Peyer's patch (tissue), 4 donors: ENCODE results near the gene NHEJ1. TPM values are rescaled to one million over a fixed set of nuclear protein-coding genes. Genes with fewer than 3 reads are reported as not detected.

ENCODE experiments used
- DNase-seq, 3 donors: peaks; one replicate each; pipeline ENCODE4 v3.0.0-alpha.2; 2017 to 2019
- H3K27ac ChIP-seq, 4 donors: fragments of 200-600 bp; sonication (generic); one replicate each; pipeline ENCODE4 v1.5.1; 2016 to 2019
- H3K27me3 ChIP-seq, 2 donors: fragments of 200-600 bp; sonication (generic); one replicate each; pipeline ENCODE4 v1.5.1; 2019
- H3K36me3 ChIP-seq, 3 donors: fragments of 200-600 bp; sonication (generic); one replicate each; pipeline ENCODE4 v1.5.1; 2016 to 2019
- H3K4me1 ChIP-seq, 4 donors: fragments of 200-600 bp; sonication (generic); one replicate each; pipeline ENCODE4 v1.5.1; 2016 to 2019
- H3K4me3 ChIP-seq, 4 donors: fragments of 200-600 bp; sonication (generic); 1 replicate in 3 of 4; 2 replicates in 1 of 4; pipeline ENCODE4 v1.5.1; 2016 to 2019; ENCODE audit warnings: mild to moderate bottlenecking in 1 of 4
- H3K9me3 ChIP-seq, 4 donors: fragments of 200-600 bp; sonication (generic); one replicate each; pipeline ENCODE4 v1.5.1; 2016 to 2019; ENCODE audit warnings: mild to moderate bottlenecking in 1 of 4
- POLR2A ChIP-seq, 2 donors: fragments of 450-650 bp; IDR thresholded peaks; one replicate each; pipeline ENCODE4 v1.5.1; 2017; ENCODE audit warnings: antibody characterized with exemption in 2 of 2, mild to moderate bottlenecking in 2 of 2, moderate library complexity in 2 of 2
- total RNA-seq, 4 donors: library from RNA; depleted of rRNA; stranded (reverse); fragments of >200 nt; gene quantifications; one replicate each; pipeline ENCODE4 v1.1.0, GENCODE V29; 2016
- TF ChIP-seq, protein P1 (sequence below), 6 experiments: fragments of 450-650 bp in 4 of 6; fragments of 200-600 bp in 2 of 6; sonication (generic) in 1 of 6; IDR thresholded peaks; one replicate each; pipeline ENCODE4 v1.5.1; 2017 to 2019; ENCODE audit warnings: antibody characterized with exemption in 6 of 6, mild to moderate bottlenecking in 3 of 6, moderate library complexity in 1 of 6

Gene NHEJ1
- total RNA-seq, 4 donors from 2014 or later, result 28.1 to 91.6 (median 67.2) TPM

DNA sequence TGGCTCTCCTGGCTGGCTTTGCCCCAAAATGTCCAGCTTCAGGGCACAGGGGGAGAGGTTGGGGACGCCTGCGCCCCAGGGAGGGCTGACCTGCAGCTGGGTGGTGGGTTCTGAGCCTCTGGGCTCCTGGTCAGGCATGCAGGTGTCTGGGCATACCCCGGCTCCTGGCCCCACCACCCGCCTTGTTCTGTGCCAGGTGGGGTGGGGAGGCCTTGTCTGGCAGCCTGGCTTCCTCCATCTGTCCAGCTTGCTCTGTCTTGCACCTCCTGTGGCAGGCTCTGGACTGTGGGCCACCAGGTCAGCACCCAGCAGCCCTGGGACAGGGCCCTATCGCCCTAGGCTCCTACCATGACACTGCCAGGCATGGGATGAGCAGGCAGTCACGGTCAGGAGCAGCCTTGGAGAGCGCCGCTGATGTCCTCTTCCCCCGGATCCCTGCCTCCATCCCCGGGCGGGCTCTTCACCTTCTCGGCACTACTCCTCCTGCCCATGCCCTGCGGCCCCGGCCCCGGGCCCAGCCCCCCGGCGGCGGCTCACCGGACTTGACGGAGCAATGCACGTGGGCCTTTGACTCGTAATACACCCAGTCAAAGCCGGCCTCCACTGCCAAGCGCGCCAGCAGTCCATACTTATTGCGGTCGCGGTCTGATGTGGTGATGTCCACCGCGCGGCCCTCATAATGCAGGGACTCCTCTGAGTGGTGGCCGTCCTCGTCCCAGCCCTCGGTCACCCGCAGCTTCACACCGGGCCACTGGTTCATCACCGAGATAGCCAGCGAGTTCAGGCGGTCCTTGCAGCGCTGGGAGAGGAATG lies 103.5 kb downstream of the NHEJ1 start:
- no peak overlapping the region for H3K27ac ChIP-seq
- peaks cover 0 to 5% (median 0%) of the 10 kb centered on the region in 4 donors for H3K9me3 ChIP-seq
- peaks cover 0 to 40% (median 0%) of the 10 kb centered on the region in 3 donors for H3K36me3 ChIP-seq
- no peak for DNase-seq
- peak overlapping the region in 2 of 4 donors; percentile 69 to 76 for H3K4me3 ChIP-seq
- TF ChIP-seq, protein P1, sequence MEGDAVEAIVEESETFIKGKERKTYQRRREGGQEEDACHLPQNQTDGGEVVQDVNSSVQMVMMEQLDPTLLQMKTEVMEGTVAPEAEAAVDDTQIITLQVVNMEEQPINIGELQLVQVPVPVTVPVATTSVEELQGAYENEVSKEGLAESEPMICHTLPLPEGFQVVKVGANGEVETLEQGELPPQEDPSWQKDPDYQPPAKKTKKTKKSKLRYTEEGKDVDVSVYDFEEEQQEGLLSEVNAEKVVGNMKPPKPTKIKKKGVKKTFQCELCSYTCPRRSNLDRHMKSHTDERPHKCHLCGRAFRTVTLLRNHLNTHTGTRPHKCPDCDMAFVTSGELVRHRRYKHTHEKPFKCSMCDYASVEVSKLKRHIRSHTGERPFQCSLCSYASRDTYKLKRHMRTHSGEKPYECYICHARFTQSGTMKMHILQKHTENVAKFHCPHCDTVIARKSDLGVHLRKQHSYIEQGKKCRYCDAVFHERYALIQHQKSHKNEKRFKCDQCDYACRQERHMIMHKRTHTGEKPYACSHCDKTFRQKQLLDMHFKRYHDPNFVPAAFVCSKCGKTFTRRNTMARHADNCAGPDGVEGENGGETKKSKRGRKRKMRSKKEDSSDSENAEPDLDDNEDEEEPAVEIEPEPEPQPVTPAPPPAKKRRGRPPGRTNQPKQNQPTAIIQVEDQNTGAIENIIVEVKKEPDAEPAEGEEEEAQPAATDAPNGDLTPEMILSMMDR (IDR thresholded peaks at IDR 0.05), result no peak
- TF ChIP-seq POLR2A (IDR thresholded peaks at IDR 0.05), result no peak
- H3K27me3 ChIP-seq, result peaks cover 0 to 21% of the 10 kb centered on the region in 2 donors
- H3K4me1 ChIP-seq, result peaks cover 0 to 42% (median 14%) of the 10 kb centered on the region in 4 donors

DNA sequence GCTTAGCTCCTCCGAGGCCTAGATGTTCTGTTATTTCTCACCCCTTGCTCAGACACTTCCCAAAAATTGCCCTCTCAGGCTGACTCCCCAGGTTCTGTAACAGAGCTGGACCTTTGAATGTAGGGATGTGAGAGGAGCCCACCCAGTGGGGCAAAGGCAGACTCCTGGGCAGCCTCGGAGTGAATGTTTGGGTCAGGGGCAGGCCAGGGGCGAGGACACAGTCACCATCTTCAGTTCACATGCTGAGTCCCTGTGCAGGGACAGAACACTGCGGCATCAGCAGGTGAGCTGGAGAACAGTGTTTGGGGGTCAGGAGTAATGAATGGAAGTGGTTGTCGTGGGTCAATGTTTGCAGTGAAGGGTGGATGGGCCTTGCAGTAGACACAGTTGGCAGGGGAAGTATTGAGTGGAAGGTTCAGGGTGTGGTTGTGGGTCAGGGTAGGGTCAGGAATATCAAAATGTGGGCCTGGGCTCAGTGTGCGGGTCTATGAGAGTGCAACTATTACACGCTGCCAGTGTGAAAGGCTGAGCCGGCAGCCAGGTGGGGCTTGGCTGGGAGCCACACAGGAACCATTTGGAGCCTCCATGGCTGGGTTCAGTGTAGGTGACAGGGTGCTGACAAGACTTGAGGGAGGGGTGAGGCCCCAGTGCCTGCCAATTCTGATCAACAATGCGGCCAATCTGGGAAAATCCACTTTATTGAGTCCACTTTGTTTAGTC lies 104.3 kb downstream of the NHEJ1 start:
- no peak for DNase-seq
- H3K4me1 ChIP-seq, result peaks cover 0 to 39% (median 14%) of the 10 kb centered on the region in 4 donors
- H3K27me3 ChIP-seq, result peaks cover 0 to 20% of the 10 kb centered on the region in 2 donors
- TF ChIP-seq, protein P1 (IDR thresholded peaks at IDR 0.05), result no peak
- TF ChIP-seq POLR2A (IDR thresholded peaks at IDR 0.05), result no peak
- peaks cover 0 to 5% (median 0%) of the 10 kb centered on the region in 4 donors for H3K9me3 ChIP-seq
- no peak overlapping the region for H3K27ac ChIP-seq
- no peak overlapping the region for H3K4me3 ChIP-seq
- H3K36me3 ChIP-seq, result peaks cover 0 to 40% (median 0%) of the 10 kb centered on the region in 3 donors

DNA sequence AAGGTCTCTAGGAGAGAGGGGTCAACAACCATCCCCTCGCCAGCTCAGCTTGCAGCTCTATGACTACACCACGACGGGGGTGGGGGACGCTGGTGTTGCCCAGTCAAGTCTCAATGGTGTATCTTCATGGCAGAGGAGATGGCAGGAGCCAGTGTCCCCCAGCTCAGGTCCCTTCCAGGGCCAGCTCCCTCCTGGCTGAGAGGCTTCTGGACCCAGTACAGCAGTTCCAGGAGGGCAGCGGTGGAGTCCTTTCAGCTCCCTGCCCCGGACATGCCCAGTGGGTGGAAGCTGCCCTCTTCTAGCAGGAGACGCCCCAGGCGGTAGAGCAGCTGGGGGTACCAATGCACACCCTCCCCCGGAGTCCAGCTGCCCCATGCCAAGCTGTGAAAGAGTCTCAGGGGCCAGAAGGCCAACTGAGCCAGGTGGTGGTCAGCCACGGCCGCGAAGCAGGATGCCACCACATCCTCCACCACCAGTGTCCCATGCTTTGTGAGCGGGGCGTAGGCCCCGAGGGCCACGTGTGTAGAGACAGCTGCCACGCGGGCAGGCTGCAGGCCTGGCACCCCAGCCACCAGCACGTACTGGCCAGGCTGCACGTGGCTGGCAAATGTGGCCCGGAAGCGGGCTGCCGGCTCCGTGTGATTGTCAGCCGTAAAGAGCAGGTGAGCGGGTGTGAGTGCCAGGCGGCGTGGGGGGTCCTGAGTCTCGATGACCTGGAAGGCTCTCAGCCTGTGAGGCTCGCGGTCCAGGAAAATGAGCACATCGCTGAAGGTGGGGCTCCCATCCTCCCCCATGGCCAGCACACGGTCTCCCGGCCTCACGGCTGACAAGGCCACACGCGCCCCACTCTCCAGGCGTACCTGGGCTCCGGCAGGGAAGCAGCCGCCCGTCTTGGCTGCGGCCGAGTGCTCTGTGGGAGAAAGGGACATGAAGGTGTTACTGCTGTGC lies 105.4 kb downstream of the NHEJ1 start:
- Histone ChIP-seq H3K9me3 (peaks cover 0 to 5% (median 0%) of the 10 kb centered on the region in 4 donors), H3K27ac (no peak overlapping the region), H3K4me1 (peaks cover 0 to 30% (median 12%) of the 10 kb centered on the region in 4 donors), H3K27me3 (peaks cover 0 to 12% of the 10 kb centered on the region in 2 donors), H3K36me3 (peaks cover 0 to 40% (median 0%) of the 10 kb centered on the region in 3 donors), H3K4me3 (no peak overlapping the region)
- TF ChIP-seq, protein P1 (IDR thresholded peaks at IDR 0.05), result no peak
- TF ChIP-seq POLR2A (IDR thresholded peaks at IDR 0.05), result no peak
- no peak for DNase-seq

DNA sequence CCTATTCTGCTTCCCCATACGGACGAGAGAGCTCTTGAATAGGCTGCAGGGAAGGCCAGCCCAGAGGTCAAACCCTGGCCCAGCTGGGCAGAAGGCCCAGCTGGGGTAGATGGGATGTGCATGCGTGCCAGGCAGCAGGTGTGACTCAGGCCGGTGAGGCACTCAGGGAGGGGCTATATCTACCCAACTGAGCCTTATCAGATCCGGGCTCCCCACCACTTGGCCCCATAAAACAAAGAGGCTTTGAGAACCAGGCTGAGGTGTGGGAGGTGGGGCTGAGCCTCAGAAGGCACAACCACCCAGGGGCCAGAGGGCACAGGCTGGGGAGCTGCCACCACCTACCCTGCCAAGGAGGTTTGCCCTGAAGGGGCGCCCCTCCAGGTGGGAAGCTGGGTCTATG lies 111.3 kb downstream of the NHEJ1 start:
- no peak overlapping the region for H3K27ac ChIP-seq
- H3K4me3 ChIP-seq, result no peak overlapping the region
- H3K9me3 ChIP-seq, result no peaks in the 10 kb centered on the region
- H3K4me1 ChIP-seq, result no peaks in the 10 kb centered on the region
- H3K36me3 ChIP-seq, result peaks cover 0 to 5% (median 0%) of the 10 kb centered on the region in 3 donors
- peak in 1 of 3 donors; percentile 62 for DNase-seq
- H3K27me3 ChIP-seq, result no peaks in the 10 kb centered on the region
- TF ChIP-seq POLR2A (IDR thresholded peaks at IDR 0.05), result no peak
- TF ChIP-seq, protein P1 (IDR thresholded peaks at IDR 0.05), result no peak
